ENCODE data around the gene GNAZ.

GRCh38 chr22:23060612-23061400 lies 9.5 kb upstream of the GNAZ start:
- TF ChIP-seq CTCF (IDR thresholded peaks at IDR 0.05): no peak
- no peak for TF ChIP-seq POLR2A (IDR thresholded peaks at IDR 0.05)
